ENCODE results near the gene PCDH9. TPM values are rescaled to one million over a fixed set of nuclear protein-coding genes. Genes with fewer than 3 reads are reported as not detected.

Gene PCDH9, protein sequence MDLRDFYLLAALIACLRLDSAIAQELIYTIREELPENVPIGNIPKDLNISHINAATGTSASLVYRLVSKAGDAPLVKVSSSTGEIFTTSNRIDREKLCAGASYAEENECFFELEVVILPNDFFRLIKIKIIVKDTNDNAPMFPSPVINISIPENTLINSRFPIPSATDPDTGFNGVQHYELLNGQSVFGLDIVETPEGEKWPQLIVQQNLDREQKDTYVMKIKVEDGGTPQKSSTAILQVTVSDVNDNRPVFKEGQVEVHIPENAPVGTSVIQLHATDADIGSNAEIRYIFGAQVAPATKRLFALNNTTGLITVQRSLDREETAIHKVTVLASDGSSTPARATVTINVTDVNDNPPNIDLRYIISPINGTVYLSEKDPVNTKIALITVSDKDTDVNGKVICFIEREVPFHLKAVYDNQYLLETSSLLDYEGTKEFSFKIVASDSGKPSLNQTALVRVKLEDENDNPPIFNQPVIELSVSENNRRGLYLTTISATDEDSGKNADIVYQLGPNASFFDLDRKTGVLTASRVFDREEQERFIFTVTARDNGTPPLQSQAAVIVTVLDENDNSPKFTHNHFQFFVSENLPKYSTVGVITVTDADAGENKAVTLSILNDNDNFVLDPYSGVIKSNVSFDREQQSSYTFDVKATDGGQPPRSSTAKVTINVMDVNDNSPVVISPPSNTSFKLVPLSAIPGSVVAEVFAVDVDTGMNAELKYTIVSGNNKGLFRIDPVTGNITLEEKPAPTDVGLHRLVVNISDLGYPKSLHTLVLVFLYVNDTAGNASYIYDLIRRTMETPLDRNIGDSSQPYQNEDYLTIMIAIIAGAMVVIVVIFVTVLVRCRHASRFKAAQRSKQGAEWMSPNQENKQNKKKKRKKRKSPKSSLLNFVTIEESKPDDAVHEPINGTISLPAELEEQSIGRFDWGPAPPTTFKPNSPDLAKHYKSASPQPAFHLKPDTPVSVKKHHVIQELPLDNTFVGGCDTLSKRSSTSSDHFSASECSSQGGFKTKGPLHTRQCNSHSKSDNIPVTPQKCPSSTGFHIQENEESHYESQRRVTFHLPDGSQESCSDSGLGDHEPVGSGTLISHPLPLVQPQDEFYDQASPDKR (N-terminal part only)
- total RNA-seq (10 to 100 TPM in 1 of 2 donors, 1 to 10 TPM in 1; 3.4 to 11.6 TPM), polyA plus RNA-seq (ENCODE audit: insufficient read length in 6 of 6) (1 to 10 TPM; 2.0 to 4.2 (median 2.8) TPM)
- long read RNA-seq, donor 1, full-length matches to known transcripts = 1 of 1 reads
- long read RNA-seq, donor 1, partial matches to known transcripts = 0 of 1 reads
- long read RNA-seq, donor 1, other reads (novel, unspliced or antisense) = 0 of 1 reads
- long read RNA-seq, donor 2 = 0 reads
- long read RNA-seq, donor 3 = 0 reads
- long read RNA-seq, donor 4 = 0 reads
- long read RNA-seq, donor 5 = 0 reads
- long read RNA-seq, donor 6, full-length matches to known transcripts = 1 of 1 reads
- long read RNA-seq, donor 6, partial matches to known transcripts = 0 of 1 reads
- long read RNA-seq, donor 6, other reads (novel, unspliced or antisense) = 0 of 1 reads
- long read RNA-seq, donor 7 = 0 reads
- long read RNA-seq, donor 8, full-length matches to known transcripts = 1 of 1 reads
- long read RNA-seq, donor 8, partial matches to known transcripts = 0 of 1 reads
- long read RNA-seq, donor 8, other reads (novel, unspliced or antisense) = 0 of 1 reads
- long read RNA-seq, donor 9 = 0 reads
- long read RNA-seq, donor 10, full-length matches to known transcripts = 1 of 3 reads
- long read RNA-seq, donor 10, partial matches to known transcripts = 0 of 3 reads
- long read RNA-seq, donor 10, other reads (novel, unspliced or antisense) = 2 of 3 reads
- long read RNA-seq, donor 11, full-length matches to known transcripts = 25 of 25 reads
- long read RNA-seq, donor 11, partial matches to known transcripts = 0 of 25 reads
- long read RNA-seq, donor 11, other reads (novel, unspliced or antisense) = 0 of 25 reads
- long read RNA-seq, donor 12, full-length matches to known transcripts = 2 of 2 reads
- long read RNA-seq, donor 12, partial matches to known transcripts = 0 of 2 reads
- long read RNA-seq, donor 12, other reads (novel, unspliced or antisense) = 0 of 2 reads

DNA sequence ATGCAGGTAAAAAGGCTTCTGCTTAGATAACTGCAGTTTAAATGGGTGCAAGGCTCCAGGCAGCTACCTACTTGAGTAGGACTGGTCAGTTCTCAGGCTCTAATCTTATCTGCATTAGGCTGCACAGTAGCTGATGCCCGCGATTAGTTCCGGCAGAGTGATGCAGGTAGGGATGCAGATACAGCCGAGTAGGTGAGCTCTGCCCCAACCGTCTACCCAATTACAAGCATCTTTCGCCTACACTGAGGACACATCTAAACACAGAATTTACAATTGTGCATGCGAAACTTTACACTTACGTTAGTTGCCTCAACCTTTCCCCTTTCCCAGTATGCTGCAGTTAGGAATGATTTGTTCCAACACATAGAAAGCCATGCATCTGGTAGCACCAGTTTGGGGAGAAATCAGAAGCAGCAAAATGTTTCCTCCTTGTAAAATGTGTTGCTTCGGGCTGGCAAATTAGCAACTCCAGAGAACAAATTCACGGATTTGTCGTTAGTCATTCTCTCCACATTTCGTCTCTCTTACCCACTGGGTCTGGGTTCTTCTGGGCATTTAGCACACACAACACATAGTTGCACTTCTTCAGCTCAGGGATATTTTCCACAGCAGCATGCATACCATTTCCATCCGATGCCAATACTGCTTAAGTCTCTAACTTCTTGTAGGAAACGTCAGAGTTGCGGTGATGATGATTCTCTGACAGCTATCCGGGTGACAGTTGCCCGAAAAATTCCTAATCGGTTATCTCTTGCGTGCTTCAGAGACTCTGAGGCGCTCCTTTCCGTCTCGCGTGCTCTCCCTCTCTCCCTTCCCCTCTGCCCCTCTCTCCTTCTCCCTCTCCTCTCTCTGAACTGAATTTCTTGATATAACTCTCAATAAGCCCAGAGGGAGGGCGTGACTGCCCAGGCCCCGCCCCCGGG is at the start of gene PCDH9:
Gene PCDH9, minus strand, starts transcription at position 856 of the 923 bp plus-strand sequence. CDS start 1,896 bp downstream, outside the sequence.
- H3K27ac ChIP-seq = peak within 1 kb of the TSS; percentile 81 to 86
- peaks cover 0 to 50% of the 10 kb centered on the region in 2 donors for H3K27me3 ChIP-seq
- peak within 1 kb of the TSS; percentile 47 to 63 for H3K4me3 ChIP-seq
- H3K4me1 ChIP-seq = no peaks in the 10 kb centered on the region
- intact Hi-C loops (cut with DNase I) = no loop called here
- no peaks in the 10 kb centered on the region for H3K9me3 ChIP-seq
- no peaks in the 10 kb centered on the region for H3K36me3 ChIP-seq
- DNase-seq (peak in 1 of 4 donors; percentile 22), ATAC-seq (peak; percentile 13)
- TF ChIP-seq, protein P1, sequence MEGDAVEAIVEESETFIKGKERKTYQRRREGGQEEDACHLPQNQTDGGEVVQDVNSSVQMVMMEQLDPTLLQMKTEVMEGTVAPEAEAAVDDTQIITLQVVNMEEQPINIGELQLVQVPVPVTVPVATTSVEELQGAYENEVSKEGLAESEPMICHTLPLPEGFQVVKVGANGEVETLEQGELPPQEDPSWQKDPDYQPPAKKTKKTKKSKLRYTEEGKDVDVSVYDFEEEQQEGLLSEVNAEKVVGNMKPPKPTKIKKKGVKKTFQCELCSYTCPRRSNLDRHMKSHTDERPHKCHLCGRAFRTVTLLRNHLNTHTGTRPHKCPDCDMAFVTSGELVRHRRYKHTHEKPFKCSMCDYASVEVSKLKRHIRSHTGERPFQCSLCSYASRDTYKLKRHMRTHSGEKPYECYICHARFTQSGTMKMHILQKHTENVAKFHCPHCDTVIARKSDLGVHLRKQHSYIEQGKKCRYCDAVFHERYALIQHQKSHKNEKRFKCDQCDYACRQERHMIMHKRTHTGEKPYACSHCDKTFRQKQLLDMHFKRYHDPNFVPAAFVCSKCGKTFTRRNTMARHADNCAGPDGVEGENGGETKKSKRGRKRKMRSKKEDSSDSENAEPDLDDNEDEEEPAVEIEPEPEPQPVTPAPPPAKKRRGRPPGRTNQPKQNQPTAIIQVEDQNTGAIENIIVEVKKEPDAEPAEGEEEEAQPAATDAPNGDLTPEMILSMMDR (IDR thresholded peaks at IDR 0.05) = no peak

DNA sequence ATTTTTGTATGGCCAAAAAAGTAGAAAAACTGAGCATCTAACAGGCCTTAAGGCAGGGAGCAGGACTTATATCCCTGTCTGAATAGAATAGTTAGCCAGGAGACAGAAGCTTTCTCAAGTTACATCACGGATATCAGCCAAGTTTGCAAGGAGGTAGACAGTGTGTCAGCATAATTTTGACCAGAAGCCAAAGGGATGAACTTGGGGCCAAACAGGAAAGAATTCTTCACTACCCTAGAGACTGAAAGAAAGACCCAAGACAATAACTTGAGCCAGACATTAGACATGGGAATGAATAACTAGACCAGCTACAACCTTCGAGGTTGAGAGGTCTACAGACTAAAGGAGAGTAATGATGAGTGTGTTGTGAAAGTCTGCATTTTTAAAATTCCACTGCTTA is 48.1 kb upstream of the PCDH9 start:
- Histone ChIP-seq H3K36me3 (no peaks in the 10 kb centered on the region), H3K4me3 (no peak overlapping the region), H3K27ac (no peak overlapping the region), H3K27me3 (no peaks in the 10 kb centered on the region), H3K9me3 (no peaks in the 10 kb centered on the region), H3K4me1 (no peaks in the 10 kb centered on the region)
- ATAC-seq (no peak), DNase-seq (no peak)
- TF ChIP-seq, protein P1 (IDR thresholded peaks at IDR 0.05) = no peak
- intact Hi-C loops (cut with DNase I) = no loop called here

DNA sequence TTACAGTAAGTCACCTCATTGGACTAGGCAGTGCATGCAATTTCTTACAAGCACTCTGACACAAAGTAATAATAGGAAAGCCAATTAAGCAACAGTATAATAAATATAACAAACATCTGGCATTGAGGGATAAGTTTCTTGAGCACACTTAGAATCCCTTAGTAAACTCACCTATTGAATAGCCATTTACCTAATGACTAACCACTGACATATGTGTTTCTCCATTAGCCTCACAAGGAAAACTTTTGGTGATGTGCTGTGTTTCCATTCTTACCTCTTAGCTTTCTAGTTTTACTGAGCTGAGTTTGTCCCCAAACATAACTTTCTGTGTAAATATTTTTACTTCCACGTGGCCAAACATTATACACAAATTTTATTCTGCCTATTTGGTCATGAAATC is 47.4 kb upstream of the PCDH9 start:
- Histone ChIP-seq H3K27ac (no peak overlapping the region), H3K4me3 (no peak overlapping the region), H3K9me3 (no peaks in the 10 kb centered on the region), H3K36me3 (no peaks in the 10 kb centered on the region), H3K4me1 (no peaks in the 10 kb centered on the region), H3K27me3 (no peaks in the 10 kb centered on the region)
- ATAC-seq = no peak
- no peak for DNase-seq
- TF ChIP-seq, protein P1 (IDR thresholded peaks at IDR 0.05) = no peak
- intact Hi-C loops (cut with DNase I) = no loop called here

All from left lung (tissue), 14 donors.